KOPT-K1 (cell line): ENCODE measurements around the gene HIVEP1.

Source experiments
- H3K27ac ChIP-seq: fragments of 200-600 bp; sonication (generic); 2 replicates; pipeline ENCODE4 v1.5.1; 2016; ENCODE audit warnings: antibody characterized with exemption, mild to moderate bottlenecking, low read depth, low read length; ENCODE audit not compliant: poor library complexity, severe bottlenecking
- H3K36me3 ChIP-seq: fragments of 200-600 bp; sonication (generic); 2 replicates; pipeline ENCODE4 v1.5.1; 2017; ENCODE audit warnings: antibody characterized with exemption, mild to moderate bottlenecking, low read length, moderate library complexity; ENCODE audit not compliant: insufficient read depth
- H3K9me3 ChIP-seq: fragments of 200-600 bp; sonication (generic); 2 replicates; pipeline ENCODE4 v1.5.1; 2017; ENCODE audit warnings: antibody characterized with exemption, low read length, mild to moderate bottlenecking; ENCODE audit not compliant: insufficient read depth, poor library complexity, severe bottlenecking

HIVEP1 gene

GRCh38 chr6:11977738-11978137 lies 34.4 kb upstream of the HIVEP1 start:
- H3K27ac ChIP-seq: no peak overlapping the region

GRCh38 chr6:11978169-11978987 lies 33.7 kb upstream of the HIVEP1 start:
- no peaks in the 10 kb centered on the region for H3K36me3 ChIP-seq
- H3K9me3 ChIP-seq: no peaks in the 10 kb centered on the region
- H3K27ac ChIP-seq: no peak overlapping the region

More at GRCh38 chr6:11977738-11978137, 34.4 kb upstream of the HIVEP1 start:
- no peaks in the 10 kb centered on the region for H3K36me3 ChIP-seq
- no peaks in the 10 kb centered on the region for H3K9me3 ChIP-seq

DNA sequence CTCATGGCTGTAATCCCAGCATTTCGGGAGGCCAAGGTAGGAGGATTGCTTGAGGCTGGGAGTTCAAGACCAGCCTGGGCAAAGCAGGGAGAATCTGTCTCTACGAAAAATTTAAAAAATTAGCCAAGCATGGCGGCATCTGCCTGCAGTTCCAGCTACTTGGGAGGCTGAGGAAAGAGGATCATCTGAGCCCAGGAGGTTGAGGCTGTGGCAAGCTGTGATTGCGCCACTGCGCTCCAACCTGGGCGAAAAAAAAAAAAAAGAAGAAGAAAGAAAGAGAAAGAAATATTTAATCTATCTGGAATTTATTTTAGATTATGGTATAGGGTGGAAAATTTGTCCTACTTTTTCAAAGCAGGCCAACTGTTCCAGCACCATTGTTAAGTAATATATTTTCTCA lies 32.2 kb upstream of the HIVEP1 start:
- Histone ChIP-seq H3K27ac (no peak overlapping the region), H3K36me3 (no peaks in the 10 kb centered on the region), H3K9me3 (no peaks in the 10 kb centered on the region)

GRCh38 chr6:11983306-11983705 lies 28.8 kb upstream of the HIVEP1 start:
- no peaks in the 10 kb centered on the region for H3K36me3 ChIP-seq
- no peak overlapping the region for H3K27ac ChIP-seq
- no peaks in the 10 kb centered on the region for H3K9me3 ChIP-seq

DNA sequence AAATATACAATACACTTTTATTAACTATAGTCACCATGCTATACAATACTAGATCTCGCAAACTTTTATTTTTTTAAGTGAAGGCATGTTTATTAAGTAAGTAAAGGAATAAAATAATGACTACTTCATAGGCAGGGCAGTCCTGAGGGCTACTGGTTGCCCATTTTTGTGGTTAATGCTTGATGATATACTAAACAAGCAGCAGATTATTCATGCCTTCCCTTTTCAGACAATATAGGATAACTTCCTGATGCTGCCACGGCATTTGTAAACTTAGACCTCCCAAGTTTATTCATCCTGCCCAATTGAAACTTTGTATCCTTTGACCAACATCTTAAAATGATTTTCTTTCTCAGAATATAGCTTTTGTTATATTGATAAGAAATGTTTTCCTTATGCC lies 24.7 kb upstream of the HIVEP1 start:
- Histone ChIP-seq H3K27ac (no peak overlapping the region), H3K9me3 (no peaks in the 10 kb centered on the region), H3K36me3 (no peaks in the 10 kb centered on the region)

- H3K9me3 ChIP-seq: no peaks in the 10 kb centered on the region
Observed at GRCh38 chr6:11989386-11989785, 22.7 kb upstream of the HIVEP1 start.

DNA sequence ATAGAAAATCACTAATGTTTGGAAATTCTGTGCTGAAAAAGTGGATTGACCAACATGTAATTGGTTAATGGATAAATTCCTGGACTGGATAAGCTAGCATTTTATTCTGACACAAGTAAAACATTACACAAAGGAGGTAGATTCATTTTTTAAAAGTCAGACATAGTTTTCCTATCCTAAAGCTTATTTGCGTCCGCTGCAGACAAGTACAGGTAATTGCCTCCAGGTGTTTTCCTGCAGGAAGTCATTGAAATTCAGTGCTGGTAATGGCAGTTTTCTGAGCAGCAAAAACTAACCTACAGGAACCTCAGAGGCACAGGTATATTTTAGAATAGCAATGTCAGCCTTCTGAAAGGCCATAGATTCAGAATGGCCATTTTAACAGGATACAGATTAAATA lies 20.0 kb upstream of the HIVEP1 start:
- Histone ChIP-seq H3K27ac (no peak overlapping the region), H3K36me3 (no peaks in the 10 kb centered on the region)

More at GRCh38 chr6:11989386-11989785, 22.7 kb upstream of the HIVEP1 start:
- H3K36me3 ChIP-seq: no peaks in the 10 kb centered on the region
- H3K27ac ChIP-seq: no peak overlapping the region

DNA sequence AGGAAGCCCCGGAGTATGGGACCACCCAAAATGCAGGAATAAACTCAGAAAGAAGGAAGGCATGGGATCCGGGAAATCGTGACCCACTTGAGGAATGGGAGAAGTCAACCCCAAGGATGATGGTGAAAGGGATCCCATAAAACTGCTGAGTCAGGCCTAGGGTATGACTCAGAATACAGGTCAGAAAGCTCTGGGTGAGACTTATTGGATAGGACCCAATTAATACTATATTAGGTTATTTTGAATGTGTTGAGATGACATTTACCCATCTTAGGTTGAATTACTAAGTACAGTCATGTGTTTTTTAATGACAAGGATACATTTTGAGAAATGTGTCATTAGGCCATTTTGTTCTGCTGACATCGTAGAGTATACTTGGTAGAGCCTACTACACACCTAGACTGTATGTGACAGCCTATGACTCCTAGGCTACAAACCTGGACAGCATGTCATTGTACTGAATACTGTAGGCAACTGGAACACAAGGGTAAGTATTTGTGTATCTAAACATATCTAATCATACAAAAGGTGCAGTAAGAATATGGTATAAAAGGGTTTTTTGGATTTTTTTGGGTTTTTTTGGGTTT lies 17.1 kb upstream of the HIVEP1 start:
- Histone ChIP-seq H3K36me3 (no peaks in the 10 kb centered on the region), H3K27ac (no peak overlapping the region), H3K9me3 (no peaks in the 10 kb centered on the region)

More for the DNA sequence above, 20.0 kb upstream of the HIVEP1 start:
- H3K9me3 ChIP-seq: no peaks in the 10 kb centered on the region

GRCh38 chr6:11996751-11997150 lies 15.4 kb upstream of the HIVEP1 start:
- H3K27ac ChIP-seq: no peak overlapping the region
- no peaks in the 10 kb centered on the region for H3K9me3 ChIP-seq
- H3K36me3 ChIP-seq: no peaks in the 10 kb centered on the region

DNA sequence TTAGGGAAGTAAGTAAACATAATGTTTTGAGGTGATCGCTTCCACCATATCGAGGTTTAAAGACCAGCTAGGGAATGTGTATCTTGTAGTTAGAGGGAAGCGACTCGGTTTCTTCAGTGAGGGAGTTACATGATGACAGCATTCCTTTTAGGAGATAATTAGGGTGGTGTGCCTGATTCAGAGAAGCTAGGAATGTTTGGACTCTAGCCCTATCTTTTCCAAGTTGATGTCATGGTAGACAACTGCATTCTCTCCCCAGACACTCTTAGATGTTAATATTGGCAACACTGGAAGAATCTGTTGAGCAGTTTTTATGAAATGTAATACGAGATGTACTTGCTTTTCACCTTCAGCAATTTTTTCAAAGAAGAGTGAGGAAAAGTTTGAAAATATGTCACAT lies 12.9 kb upstream of the HIVEP1 start:
- no peaks in the 10 kb centered on the region for H3K36me3 ChIP-seq
- H3K27ac ChIP-seq: no peak overlapping the region
- H3K9me3 ChIP-seq: no peaks in the 10 kb centered on the region

- Histone ChIP-seq H3K9me3 (no peaks in the 10 kb centered on the region), H3K27ac (no peak overlapping the region), H3K36me3 (no peaks in the 10 kb centered on the region)
Observed at GRCh38 chr6:12000174-12000573, 11.9 kb upstream of the HIVEP1 start.

- Histone ChIP-seq H3K9me3 (no peaks in the 10 kb centered on the region), H3K27ac (no peak overlapping the region), H3K36me3 (no peaks in the 10 kb centered on the region)
Observed at GRCh38 chr6:12001004-12001705, 11.0 kb upstream of the HIVEP1 start.

- no peak overlapping the region for H3K27ac ChIP-seq
- H3K36me3 ChIP-seq: no peaks in the 10 kb centered on the region
- H3K9me3 ChIP-seq: no peaks in the 10 kb centered on the region
Observed at GRCh38 chr6:12001706-12002435, 10.2 kb upstream of the HIVEP1 start.

DNA sequence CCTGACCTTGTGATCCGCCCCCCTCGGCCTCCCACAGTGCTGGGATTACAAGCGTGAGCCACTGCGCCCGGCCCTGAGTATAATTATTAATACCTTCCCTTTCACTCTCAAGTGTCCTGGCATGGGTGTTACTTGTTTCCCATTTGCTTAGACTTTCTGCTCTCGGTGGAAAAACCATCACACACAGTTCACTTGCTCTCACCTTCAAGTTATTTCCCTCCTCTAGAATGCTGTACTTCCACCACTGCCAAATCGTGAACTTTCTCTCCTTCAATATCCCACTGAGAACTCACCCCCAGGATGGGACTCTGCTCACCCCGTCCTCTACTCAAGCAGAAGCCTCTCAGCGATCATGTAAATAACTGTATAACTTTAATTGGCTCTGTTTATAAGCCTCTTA lies 4.6 kb upstream of the HIVEP1 start:
- no peaks in the 10 kb centered on the region for H3K9me3 ChIP-seq
- H3K27ac ChIP-seq: no peak overlapping the region
- no peaks in the 10 kb centered on the region for H3K36me3 ChIP-seq

DNA sequence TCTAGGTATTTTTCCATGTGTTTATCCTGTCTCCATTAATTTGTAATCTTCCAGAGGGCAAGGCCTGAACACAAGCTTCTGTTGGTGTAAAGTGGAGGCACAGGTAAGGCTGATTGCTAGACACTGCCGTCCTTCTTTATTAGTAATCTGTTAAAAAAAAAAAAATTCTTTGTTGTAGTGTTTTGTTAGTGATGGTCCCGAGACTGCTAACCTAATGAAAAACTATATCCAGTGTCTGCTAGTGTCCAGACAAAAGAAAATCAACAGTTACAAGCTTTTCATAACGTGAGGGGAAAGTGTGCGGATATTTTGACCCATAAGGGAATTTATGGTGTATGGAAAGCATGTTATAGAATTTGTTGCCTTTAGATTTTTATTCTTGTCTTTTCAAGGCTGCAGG lies 4.2 kb upstream of the HIVEP1 start:
- Histone ChIP-seq H3K9me3 (no peaks in the 10 kb centered on the region), H3K27ac (peak overlapping the region; percentile 70), H3K36me3 (no peaks in the 10 kb centered on the region)
